ENCODE results near the gene DIP2A.

DIP2A gene

DNA sequence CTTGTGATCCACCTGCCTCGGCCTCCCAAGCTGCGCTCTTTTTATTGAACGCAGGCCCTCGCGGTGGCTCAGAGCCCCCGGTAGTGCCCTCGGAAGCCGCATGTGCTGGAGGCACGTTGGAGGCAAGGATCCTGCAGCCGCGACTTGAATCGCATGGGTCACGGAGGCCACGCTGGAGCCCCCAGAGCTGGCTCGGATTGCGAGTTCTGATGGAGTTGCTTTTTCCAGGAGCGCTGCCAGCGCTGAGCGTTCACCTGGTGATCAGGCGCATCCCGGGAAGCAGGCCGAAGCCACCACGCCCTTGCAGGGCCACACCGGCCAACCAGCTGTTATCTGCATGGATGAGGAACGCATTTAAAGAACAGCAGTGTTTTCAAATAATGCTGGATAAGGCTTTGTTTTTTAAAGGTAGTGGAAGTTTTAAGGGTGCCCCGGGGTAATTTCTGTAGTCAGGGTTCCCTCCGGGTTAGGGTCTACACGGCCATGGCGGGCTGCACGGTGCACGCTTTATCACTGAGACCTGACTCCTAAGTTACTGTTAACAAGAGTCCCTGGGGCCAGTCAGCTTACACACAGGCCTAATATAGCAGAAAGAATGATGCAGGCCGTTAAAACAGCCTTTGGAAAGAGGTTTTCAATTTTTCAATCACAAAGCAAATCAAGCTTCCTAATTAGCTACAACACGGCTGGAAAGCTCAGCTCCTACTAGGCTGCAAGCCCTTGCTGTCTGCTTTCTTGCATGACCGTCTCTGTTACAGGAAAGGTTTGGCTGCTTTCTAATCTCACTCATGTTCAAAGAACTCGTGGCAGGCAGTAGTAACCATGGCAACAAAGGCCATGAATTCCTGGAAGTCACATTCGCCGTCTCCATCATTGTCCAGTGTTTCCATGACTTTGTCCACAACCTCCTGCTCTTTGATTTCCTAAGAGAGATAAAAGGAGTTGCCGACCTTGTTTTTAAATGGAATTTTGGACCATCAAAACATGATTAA, 140.2 kb downstream of the DIP2A start:
- DNase-seq: no peak

DNA sequence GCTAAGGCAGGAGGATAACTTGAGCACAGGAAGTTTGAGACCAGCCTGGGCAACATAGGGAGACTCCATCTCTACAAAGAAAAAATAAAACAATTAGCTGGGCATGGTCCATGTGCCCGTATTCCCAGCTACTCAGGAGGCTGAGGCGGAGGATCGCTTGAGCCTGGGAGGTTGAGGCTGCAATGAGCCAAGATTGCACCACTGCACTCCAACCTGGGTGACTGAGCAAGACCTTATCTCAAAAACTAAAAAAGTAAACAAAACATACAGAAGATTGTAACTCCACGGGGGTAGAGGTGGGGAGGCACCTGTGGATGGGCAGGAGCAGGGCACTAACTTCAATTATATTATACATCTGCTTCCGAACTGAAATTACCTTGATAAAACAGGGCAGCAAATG, 141.6 kb downstream of the DIP2A start:
- DNase-seq: no peak

DNA sequence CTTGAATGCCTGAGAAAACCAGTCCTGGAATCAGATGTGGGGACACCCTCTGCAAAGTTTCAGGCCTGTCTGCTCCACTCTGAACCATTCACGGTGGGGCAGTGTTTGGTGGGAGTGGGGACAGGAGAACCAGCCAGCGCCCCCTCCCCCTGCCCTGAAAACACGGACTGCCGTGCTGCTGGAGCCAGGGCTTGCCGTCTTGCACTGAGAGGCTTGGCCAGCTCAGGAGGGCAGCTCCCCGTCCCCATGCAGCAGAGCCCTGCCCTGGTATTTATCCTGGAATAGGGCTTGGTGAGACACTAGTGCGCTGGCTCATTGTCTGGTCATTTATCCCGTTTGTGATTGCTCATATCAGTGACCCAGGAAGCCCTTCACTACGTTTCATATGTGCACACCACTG, 142.3 kb downstream of the DIP2A start:
- DNase-seq: no peak

DNA sequence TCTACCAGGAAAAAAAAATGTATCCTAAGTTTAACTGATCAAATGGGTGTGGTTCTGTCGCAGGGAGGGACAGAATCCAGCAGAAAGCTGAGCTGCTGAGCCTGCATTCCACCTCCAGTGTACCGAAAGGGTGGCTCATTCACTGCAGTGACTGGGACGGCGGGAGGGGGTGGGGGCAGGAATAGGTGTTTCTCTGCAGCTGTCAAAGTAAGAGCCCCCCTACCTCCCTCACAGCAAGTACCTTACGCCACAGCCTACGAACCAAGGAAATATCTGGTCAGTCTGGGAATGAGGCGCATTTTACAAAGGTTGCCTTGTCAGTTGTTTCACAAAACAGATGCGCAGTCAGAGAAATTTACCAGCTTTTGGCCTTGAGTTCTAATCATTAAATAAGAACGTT, 144.5 kb downstream of the DIP2A start:
- DNase-seq: no peak

DNA sequence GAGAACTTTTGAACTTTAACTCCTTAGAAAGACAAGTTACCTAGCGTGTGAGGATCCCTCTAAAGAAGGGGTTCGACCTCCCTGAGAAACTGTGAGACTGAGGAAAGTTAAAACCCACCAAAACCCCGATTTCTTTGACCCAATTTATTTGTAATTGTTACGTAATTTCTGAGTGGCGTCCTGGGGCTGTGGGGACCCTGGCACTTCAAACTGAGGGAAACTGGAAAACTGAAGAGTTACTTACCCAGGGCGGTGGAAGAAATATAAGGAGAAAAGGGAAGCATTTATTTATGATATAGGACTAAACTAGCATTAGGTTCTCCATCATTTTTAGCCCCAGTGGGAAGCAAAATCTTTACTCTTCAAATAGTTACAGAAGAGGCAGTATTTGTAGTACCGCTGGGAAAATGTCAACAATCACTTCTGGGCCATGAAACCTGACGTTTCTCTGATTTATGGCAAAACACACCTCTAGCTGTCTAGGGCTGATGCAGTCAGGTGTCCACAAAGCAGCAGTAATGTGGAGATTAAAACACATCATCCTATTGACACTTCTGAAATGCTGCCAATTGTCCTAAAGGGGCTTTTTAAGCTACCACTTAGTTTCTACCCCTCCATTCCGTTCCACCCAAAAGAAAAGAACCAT, 145.8 kb downstream of the DIP2A start:
- DNase-seq: no peak

DNA sequence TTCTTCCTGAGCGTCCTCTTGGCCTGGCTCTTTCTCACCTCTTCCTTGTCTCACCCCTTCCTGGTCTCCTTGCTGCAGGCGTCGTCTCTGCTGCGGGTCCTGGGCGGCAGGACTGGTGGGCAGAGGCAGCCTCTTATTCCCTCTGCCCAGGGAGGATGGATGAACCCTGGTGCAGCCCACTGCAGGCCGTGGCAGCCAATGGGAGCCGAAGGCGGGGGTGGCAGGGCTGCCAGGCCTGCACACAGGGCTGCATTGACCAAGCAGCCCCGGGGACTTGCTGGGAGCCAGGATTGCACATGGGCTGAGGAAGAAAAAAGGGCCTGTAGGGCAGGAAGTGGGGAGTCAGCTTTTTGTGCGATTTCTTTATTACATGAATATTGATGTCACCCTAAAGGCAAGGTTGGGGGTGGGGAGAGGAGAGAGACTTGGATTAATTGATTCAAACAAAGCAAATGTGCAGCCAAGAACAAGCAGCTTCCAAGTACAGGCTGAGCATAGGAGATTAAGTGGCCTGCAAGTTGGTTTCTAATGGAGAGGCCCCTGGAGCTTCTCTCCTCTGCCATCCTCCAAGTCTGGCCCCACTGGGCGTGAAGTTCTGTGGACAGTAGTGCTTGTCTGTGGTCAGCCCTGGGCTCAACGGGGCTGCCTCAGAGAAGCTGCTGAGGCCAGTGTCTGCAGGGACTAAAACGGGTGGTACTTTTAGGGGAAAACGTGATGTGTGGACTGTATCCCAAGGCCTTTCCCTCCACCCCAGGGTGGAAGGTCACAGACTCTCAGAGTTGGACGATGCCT, 146.5 kb downstream of the DIP2A start, which contains the start of gene S100B:
Gene S100B, minus strand, starts transcription at position 108 of the 792 bp plus-strand sequence. CDS start 2,667 bp downstream, outside the sequence.
- no peak for DNase-seq

DNA sequence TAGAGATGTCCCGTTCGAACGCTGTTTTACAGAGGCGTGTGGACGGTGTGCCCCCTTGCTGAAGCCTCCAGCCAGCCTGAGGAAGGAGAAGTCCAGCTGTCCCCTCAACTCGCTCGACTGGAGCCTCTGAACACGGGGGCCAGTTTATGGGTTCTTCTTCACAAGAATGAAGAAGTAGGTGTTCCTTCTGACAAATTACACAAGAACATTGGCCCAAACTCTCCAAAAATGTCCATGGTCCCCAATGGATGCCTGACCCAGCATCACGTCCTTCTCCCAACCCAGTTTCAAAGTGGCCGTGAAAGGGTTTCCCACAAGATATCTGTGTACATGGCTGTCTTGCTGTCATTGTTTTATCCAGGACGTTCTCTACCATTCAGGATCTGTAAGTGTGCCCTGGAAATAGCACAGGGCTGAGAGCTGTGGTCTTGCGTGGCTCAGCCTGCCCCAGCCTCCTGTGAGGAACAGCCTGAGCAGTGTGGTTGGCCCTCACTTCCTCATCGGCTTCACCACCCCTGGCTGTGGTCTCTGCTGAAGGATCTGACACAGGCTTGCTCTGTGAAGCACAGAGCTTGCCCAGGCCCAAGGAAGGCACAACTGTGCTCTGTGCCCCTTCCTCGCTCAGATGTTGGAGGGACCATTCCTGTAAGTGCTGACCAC, 147.2 kb downstream of the DIP2A start:
- no peak for DNase-seq

DNA sequence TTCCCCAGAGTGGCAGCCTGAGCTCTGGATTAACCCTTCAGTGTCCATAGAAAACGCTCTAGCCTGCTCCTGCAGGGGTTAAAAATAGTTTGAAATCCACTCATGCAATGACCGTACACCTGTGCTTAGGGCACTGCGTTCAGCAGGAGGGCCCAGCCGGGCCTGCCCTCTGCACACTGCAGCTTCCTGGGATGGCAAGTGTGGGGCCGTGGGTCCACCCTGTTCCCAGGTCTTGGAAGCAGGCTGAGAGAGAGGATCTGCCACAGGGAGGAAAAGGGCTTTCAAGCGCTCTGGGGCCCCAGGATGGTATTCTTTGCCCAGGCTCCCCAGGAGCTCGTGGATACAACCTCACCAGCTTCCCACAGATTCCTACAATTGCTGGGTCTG, 147.7 kb downstream of the DIP2A start:
- DNase-seq: no peak

DNA sequence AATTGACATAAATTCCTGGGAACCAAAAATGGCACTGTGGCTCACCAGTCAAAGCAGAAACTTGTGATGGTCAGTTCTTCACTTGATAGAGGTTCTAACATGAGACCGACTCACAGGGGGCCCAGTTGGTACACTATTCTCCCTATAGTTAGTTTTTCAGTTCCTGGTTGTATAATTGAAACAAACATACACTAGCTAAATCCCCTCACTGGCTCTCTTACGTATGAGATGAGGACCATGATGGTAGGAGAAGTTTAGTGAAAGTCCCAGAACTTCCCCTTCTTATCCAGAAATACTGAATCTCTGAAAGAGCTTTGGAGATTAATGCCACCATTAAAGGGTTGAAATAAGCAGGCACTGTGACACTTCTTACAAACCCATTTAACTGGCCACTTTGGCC, 148.9 kb downstream of the DIP2A start:
- no peak for DNase-seq

DNA sequence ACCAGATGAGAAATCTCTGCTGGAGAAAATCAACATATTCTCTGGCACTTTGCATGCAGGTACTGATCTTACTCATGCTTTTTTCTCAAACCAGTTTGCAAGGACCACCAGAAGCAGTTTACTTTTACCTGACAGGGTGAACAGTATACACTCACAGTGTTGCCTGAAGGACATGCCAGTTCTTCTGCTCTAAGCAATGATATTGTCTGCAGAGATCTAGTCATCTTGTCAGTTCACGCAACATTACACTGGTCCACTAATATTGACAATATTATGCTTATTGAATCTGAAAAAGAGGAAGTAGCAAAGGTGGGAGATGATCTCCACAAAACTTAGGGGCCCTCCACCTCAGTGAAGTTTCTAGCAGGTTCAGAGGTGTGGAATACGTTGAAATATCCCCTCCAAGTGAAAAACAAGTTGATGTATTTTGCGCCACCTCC, 150.0 kb downstream of the DIP2A start:
- no peak for DNase-seq

DNA sequence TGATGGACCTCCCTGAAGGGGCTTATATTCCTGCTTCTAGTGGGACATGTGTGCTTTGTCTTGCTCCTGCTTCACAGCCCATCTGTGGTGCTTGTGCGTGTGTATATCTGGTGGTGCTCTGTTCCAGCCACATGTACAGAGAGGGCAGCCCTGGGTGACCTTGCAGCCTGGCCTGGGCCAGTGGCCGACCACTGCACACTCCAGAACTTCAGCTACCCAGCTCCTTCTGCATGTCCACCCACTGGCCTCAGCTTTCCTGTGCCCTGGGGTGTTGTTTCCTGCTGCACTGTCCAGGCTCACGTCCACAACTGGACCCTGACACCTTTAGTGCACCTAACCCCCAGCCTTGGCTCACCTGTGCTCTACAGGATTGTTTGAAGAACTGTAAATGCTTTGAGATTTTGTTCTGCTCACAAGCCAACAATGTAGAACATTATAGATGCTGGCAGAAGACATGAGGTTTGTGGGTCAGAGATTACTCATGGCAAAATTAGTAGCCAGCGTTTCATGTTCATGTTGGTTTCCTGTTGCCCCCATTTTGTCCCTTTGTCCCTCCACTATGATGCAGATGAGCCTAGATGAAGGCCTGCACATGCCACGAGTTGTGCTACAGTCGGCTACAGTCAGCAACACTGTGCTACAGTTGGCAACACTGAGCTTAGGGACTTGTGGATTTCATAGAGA, 151.5 kb downstream of the DIP2A start:
- no peak for DNase-seq

DNA sequence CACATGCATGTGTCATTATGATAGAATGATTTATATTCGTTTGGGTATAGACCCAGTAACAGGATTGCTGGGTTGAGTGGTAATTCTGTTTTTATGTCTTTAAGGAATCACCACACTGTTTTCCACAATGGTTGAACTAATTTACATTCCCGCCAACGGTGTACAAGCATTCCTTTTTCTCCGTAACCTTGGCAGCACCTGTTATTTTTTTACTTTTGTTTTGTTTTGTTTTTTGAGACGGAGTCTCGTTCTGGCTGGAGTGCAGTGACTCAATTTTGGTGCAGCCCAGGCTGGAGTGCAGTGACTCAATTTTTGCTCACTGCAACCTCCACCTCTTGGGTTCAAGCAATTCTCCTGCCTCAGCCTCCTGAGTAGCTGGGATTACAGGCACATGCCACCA, 154.7 kb downstream of the DIP2A start:
- no peak for DNase-seq

DNA sequence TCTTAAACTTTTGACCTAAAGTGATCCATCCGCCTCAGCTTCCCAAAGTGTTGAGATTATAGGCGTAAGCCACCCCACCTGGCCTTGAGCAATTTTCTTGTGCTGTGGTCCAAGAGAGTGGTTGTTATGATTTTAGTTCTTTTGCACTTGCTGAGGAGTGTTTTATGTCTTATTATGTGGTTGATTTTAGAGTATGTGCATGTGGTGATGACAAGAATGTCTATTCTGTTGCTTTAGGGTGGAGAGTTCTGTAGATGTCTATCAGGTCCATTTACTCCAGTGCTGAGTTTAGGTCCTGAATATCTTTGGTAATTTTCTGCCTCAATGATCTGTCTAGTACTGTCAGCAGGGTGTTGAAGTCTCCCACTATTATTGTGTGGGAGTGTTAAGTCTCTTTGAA, 157.4 kb downstream of the DIP2A start:
- DNase-seq: no peak

DNA sequence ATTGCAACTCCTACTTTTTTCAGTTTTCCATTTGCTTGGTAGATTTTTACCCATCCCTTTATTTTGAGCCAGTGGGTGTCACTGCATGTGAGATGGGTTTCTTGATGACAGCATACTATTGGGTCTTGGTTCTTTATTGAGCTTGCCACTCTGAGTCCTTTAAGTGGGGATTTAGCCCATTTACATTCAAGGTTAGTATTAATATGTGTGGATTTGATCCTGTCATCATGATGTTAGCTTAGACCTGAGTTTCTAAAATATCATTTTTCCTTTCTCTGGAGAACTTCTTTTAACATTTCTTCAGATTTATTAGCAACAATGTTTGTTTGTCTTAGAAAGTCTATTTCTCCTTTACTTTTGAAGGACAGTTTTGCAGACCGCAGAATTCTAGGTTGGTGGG, 158.0 kb downstream of the DIP2A start:
- no peak for DNase-seq

DNA sequence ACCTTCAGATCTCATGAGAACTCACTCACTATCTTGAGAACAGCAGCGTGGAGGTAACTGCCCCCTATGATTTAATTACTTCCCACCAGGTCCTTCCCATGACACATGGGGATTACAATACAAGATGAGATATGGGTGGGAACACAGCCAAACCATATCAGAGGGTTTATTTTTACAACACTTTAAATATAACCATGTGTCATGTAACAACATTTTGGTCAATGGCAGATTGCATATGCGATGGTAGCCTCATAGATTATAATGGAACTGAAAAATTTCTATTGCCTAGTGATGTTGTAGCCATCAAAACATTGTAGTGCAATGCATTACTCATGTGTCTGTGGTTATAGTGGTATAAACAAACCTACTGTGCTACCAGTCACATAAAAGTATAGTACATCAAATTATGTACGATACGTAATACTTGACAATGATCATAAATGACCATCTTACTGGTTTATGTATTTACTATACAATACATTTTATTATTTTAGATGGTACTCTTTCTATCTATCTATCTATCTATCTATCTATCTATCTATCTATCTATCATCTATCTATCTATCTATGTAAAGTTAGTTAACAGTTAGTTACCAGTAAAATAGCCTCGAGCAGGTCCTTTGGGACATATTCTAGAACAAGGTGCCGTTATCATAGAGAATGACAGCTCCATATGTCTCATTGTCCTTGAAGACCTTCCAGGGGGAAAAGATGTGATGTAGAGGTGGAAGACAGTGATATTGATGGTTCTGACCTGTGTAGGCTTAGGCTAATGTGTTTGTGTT, 158.8 kb downstream of the DIP2A start:
- no peak for DNase-seq

DNA sequence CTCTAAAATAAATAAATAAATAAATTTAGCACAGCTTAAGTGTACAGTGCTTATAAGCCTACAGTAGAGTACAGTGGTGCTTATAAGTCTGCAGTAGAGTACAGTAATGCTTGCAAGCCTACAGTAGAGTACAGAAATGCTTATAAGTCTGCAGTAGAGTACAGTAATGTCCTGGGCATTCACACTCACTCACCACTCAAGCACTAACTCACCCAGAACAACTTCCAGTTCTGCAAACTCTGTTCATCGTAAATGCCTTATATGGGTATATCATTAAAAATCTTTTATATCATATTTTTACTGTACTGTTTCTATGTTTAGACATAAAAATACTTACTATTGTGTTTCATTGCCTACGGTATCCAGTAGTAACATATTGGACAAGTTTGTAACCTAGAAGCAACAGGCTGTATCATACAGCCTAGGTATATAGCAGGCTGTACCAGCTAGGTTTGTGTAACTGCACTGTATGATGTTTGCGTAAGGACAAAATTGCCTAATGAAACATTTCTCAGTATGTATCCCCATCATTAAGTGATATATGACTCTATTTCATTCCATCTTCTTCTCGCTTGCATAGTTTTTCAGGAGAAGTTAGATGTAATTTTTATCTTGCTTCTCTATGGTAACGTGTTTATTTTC, 160.2 kb downstream of the DIP2A start:
- DNase-seq: no peak

Data from NCI-H2029 (cell line).